IMR-90 (cell line): ENCODE results near the gene MINDY1. TPM values are rescaled to one million over a fixed set of nuclear protein-coding genes. Genes with fewer than 3 reads are reported as not detected.

Experiments
- ATAC-seq: fragments of 200-7000 bp; cut with Tn5 transposase; 2 replicates; pipeline ENCODE4 v1.9.1; 2020; ENCODE audit warnings: low read depth, mild to moderate bottlenecking, moderate library complexity
- BruUV-seq: library from RNA; stranded (reverse); fragments of 400-500 nt; replicated peaks from 2 replicates; lab custom pipeline; 2021; lab: Mats Ljungman, UMichigan
- CTCF ChIA-PET: fragments of 300-600 bp; formaldehyde crosslinking; extraction: SDS; loops from one replicate; lab custom pipeline; 2021; ENCODE audit warnings: antibody characterized with exemption; lab: Yijun Ruan, JAX
- POLR2A ChIA-PET: fragments of 300-600 bp; sonication (Branson Sonifier 250); formaldehyde crosslinking; loops from one replicate; lab custom pipeline; 2022; ENCODE audit warnings: antibody characterized with exemption; ENCODE audit not compliant: unreplicated experiment; lab: Charles Lee
- DNase-seq: peaks from one replicate; pipeline ENCODE4 v3.0.0; 2013
- H2AFZ ChIP-seq: replicated peaks from 2 replicates; pipeline ENCODE3; 2013; ENCODE audit warnings: low read length, mild to moderate bottlenecking; ENCODE audit not compliant: poor library complexity
- H2AK5ac ChIP-seq: 2 replicates; pipeline ENCODE4 v1.6.1; 2013; ENCODE audit warnings: low read depth, low read length, inconsistent platforms
- H2AK9ac ChIP-seq: replicated peaks from 2 replicates; pipeline ENCODE3; 2013; ENCODE audit warnings: mild to moderate bottlenecking, low read depth, low read length, moderate library complexity; ENCODE audit not compliant: poor library complexity
- H2BK120ac ChIP-seq: 2 replicates; pipeline ENCODE4 v1.6.1; 2013; ENCODE audit warnings: low read depth, low read length, inconsistent platforms
- H2BK15ac ChIP-seq: 3 replicates; pipeline ENCODE4 v1.6.1; 2013; ENCODE audit warnings: low read depth, low read length, inconsistent platforms
- H2BK20ac ChIP-seq: 2 replicates; pipeline ENCODE4 v1.6.1; 2013; ENCODE audit warnings: low read depth, mild to moderate bottlenecking, inconsistent platforms, low read length, moderate library complexity
- H2BK5ac ChIP-seq: 2 replicates; pipeline ENCODE4 v1.6.1; 2013; ENCODE audit warnings: mild to moderate bottlenecking, low read depth, low read length, inconsistent platforms; ENCODE audit not compliant: poor library complexity, severe bottlenecking
- H3K14ac ChIP-seq: replicated peaks from 2 replicates; pipeline ENCODE4 v1.6.1; 2013; ENCODE audit warnings: low read depth, low read length, inconsistent platforms
- H3K18ac ChIP-seq: 2 replicates; pipeline ENCODE4 v1.6.1; 2013; ENCODE audit warnings: low read depth, low read length, control low read depth
- H3K23ac ChIP-seq: 2 replicates; pipeline ENCODE4 v1.6.1; 2013; ENCODE audit warnings: low read depth, low read length, inconsistent platforms
- H3K27ac ChIP-seq: 2 replicates; pipeline ENCODE4 v1.5.1; 2013; ENCODE audit warnings: mild to moderate bottlenecking, control low read depth, low read length; ENCODE audit not compliant: insufficient read depth
- H3K27me3 ChIP-seq: 2 replicates; pipeline ENCODE4 v1.6.1; 2013; ENCODE audit warnings: low read length; ENCODE audit not compliant: control insufficient read depth, insufficient read depth
- H3K36me3 ChIP-seq: 2 replicates; pipeline ENCODE4 v1.6.1; 2013; ENCODE audit warnings: low read length, mixed read lengths; ENCODE audit not compliant: control insufficient read depth, insufficient read depth
- H3K4ac ChIP-seq: 2 replicates; pipeline ENCODE4 v1.6.1; 2013; ENCODE audit warnings: low read depth, low read length, inconsistent platforms
- H3K4me1 ChIP-seq: 2 replicates; pipeline ENCODE4 v1.6.1; 2013; ENCODE audit warnings: low read length, mixed read lengths; ENCODE audit not compliant: control insufficient read depth, insufficient read depth
- H3K4me2 ChIP-seq: 2 replicates; pipeline ENCODE4 v1.6.1; 2013; ENCODE audit warnings: low read depth, mild to moderate bottlenecking, control low read depth, low read length, moderate library complexity
- H3K4me3 ChIP-seq: 2 replicates; pipeline ENCODE4 v1.5.1; 2013; ENCODE audit warnings: low read depth, mild to moderate bottlenecking, control low read depth, low read length, moderate library complexity; ENCODE audit not compliant: insufficient read depth
- H3K56ac ChIP-seq: 2 replicates; pipeline ENCODE4 v1.6.1; 2013; ENCODE audit warnings: low read length, inconsistent platforms; ENCODE audit not compliant: insufficient read depth; ENCODE audit errors: extremely low read depth
- H3K79me1 ChIP-seq, 2 experiments: 2 replicates each; pipeline ENCODE4 v1.6.1; 2013; ENCODE audit warnings: low read length in 2 of 2, inconsistent platforms in 1 of 2, low read depth in 1 of 2
- H3K9ac ChIP-seq: 2 replicates; pipeline ENCODE4 v1.6.1; 2013; ENCODE audit warnings: low read depth, low read length, control low read depth
- H3K9me1 ChIP-seq: 2 replicates; pipeline ENCODE4 v1.6.1; 2013; ENCODE audit warnings: low read length, inconsistent platforms; ENCODE audit not compliant: insufficient read depth
- H3K9me3 ChIP-seq: 2 replicates; pipeline ENCODE4 v1.6.1; 2013; ENCODE audit warnings: low read length; ENCODE audit not compliant: control insufficient read depth, insufficient read depth
- H4K20me1 ChIP-seq: 2 replicates; pipeline ENCODE4 v1.6.1; 2013; ENCODE audit warnings: low read length, inconsistent platforms; ENCODE audit not compliant: insufficient read depth
- H4K5ac ChIP-seq: 2 replicates; pipeline ENCODE4 v1.6.1; 2013; ENCODE audit warnings: mild to moderate bottlenecking, low read depth, low read length, control low read depth
- H4K8ac ChIP-seq, 2 experiments: 2 replicates each; pipeline ENCODE4 v1.6.1; 2013; ENCODE audit warnings: low read depth in 2 of 2, low read length in 2 of 2, control low read depth in 1 of 2, inconsistent platforms in 1 of 2
- H4K91ac ChIP-seq: 2 replicates; pipeline ENCODE4 v1.6.1; 2013; ENCODE audit warnings: low read depth, low read length, inconsistent platforms; ENCODE audit not compliant: insufficient read depth
- CEBPB ChIP-seq: IDR thresholded peaks from 2 replicates; pipeline ENCODE4 v1.6.1; 2012; ENCODE audit warnings: low read depth, low read length, improper control_type of control experiment
- CHD1 ChIP-seq: IDR thresholded peaks from 2 replicates; pipeline ENCODE4 v1.6.1; 2012; ENCODE audit warnings: low read depth, low read length, improper control_type of control experiment
- CTCF ChIP-seq: conservative IDR thresholded peaks from 2 replicates; pipeline ENCODE4 v1.5.1; 2012; ENCODE audit warnings: mild to moderate bottlenecking, low read depth, low read length, improper control_type of control experiment
- ELK1 ChIP-seq: fragments of 150-350 bp; IDR thresholded peaks from 2 replicates; pipeline ENCODE4 v1.6.1; 2016; ENCODE audit warnings: low read depth, mild to moderate bottlenecking, low read length, moderate library complexity, borderline replicate concordance
- FOS ChIP-seq: fragments of 150-350 bp; IDR thresholded peaks from 2 replicates; pipeline ENCODE4 v1.6.1; 2016; ENCODE audit warnings: low read depth, low read length
- MAFK ChIP-seq: IDR thresholded peaks from 2 replicates; pipeline ENCODE4 v1.6.1; 2012; ENCODE audit warnings: low read depth, low read length, improper control_type of control experiment
- MAZ ChIP-seq: IDR thresholded peaks from 2 replicates; pipeline ENCODE4 v1.6.1; 2012; ENCODE audit warnings: low read depth, mild to moderate bottlenecking, low read length, improper control_type of control experiment, moderate library complexity, borderline replicate concordance
- MXI1 ChIP-seq: IDR thresholded peaks from 2 replicates; pipeline ENCODE4 v1.6.1; 2012; ENCODE audit warnings: low read depth, mild to moderate bottlenecking, low read length, moderate library complexity, borderline replicate concordance
- NFE2L2 ChIP-seq: fragments of 150-350 bp; IDR thresholded peaks from 2 replicates; pipeline ENCODE4 v1.6.1; 2016; ENCODE audit warnings: low read depth, mild to moderate bottlenecking, low read length
- POLR2A ChIP-seq: IDR thresholded peaks from 2 replicates; pipeline ENCODE4 v1.6.1; 2012; ENCODE audit warnings: mild to moderate bottlenecking, low read depth, low read length
- RAD21 ChIP-seq: IDR thresholded peaks from 2 replicates; pipeline ENCODE4 v1.6.1; 2012; ENCODE audit warnings: low read length, improper control_type of control experiment
- RCOR1 ChIP-seq: IDR thresholded peaks from 2 replicates; pipeline ENCODE4 v1.6.1; 2012; ENCODE audit warnings: mild to moderate bottlenecking, low read length, improper control_type of control experiment; ENCODE audit not compliant: insufficient replicate concordance
- RFX5 ChIP-seq: IDR thresholded peaks from 2 replicates; pipeline ENCODE4 v1.8.0; 2012; ENCODE audit warnings: low read depth, mild to moderate bottlenecking, low read length, moderate library complexity
- USF2 ChIP-seq: fragments of 150-350 bp; IDR thresholded peaks from 2 replicates; pipeline ENCODE4 v1.6.1; 2017; ENCODE audit warnings: mild to moderate bottlenecking, antibody characterized with exemption, low read length, low read depth
- whole genome bisulfite sequencing, 2 experiments: methylation state at CpG; one replicate each; pipeline versions ENCODE4 v1.1.5 to v1.1.7; 2013; ENCODE audit warnings: missing lambda C conversion rate in 2 of 2; ENCODE audit not compliant: insufficient read length in 1 of 2; ENCODE audit errors: extremely low coverage in 2 of 2; 5-methylcytosine and 5-hydroxymethylcytosine counted together
- dilution Hi-C: fragments of 300-500 bp; cut with HindIII; formaldehyde crosslinking; loops from one replicate; pipeline ENCODE4 v1.14.3; 2018; ENCODE audit warnings: low sequenced_read_pairs; ENCODE audit not compliant: unreplicated experiment
- in situ Hi-C: fragments of 300-500 bp; cut with MboI; formaldehyde crosslinking; loops from 3 replicates; pipeline ENCODE4 v1.14.3; 2019; ENCODE audit warnings: low sequenced_read_pairs, inconsistent platforms, mixed read lengths
- intact Hi-C: fragments of 100-400 bp; cut with micrococcal nuclease; formaldehyde crosslinking; loops from 2 replicates; pipeline ENCODE4 v1.10.0; 2022
- polyA plus RNA-seq, 3 experiments: library from polyadenylated mRNA; depleted of rRNA; stranded (reverse); fragments of >200 nt; gene quantifications; 2 replicates each; pipeline ENCODE4 v1.2.3, GENCODE V29; 2012; ENCODE audit warnings: low replicate concordance in 1 of 3
- total RNA-seq: library from RNA; depleted of rRNA; stranded (reverse); fragments of >200 nt; gene quantifications from 2 replicates; pipeline ENCODE4 v1.2.3, GENCODE V29; 2012

MINDY1 gene
- total and polyA plus RNA-seq, 2 of the 4 experiments (the other 2 are of a cell fraction) = 6.6 to 7.3 TPM

GRCh38 chr1:150994248-150994647 is 12.5 kb downstream of the MINDY1 start:
- no peak overlapping the region for H2BK5ac ChIP-seq
- POLR2A ChIA-PET = no interaction called here

More at GRCh38 chr1:150994248-150994647, 12.5 kb downstream of the MINDY1 start:
- Histone ChIP-seq H3K27ac (no peak overlapping the region), H3K4me2 (no peak overlapping the region), H2AK5ac (no peak overlapping the region), H4K91ac (no peak overlapping the region), H2BK15ac (no peak overlapping the region), H3K9ac (no peak overlapping the region), H3K18ac (no peak overlapping the region), H3K23ac (no peak overlapping the region), H4K5ac (no peak overlapping the region), H2AFZ (no peak overlapping the region), H3K79me1 (no peaks in the 10 kb centered on the region), H4K20me1 (no peaks in the 10 kb centered on the region), H2BK20ac (no peak overlapping the region), H2BK120ac (no peak overlapping the region), H3K27me3 (no peaks in the 10 kb centered on the region), H2AK9ac (no peak overlapping the region), H4K8ac (no peak overlapping the region), H3K36me3 (peaks cover 22% of the 10 kb centered on the region), H3K56ac (no peak overlapping the region), H3K9me1 (peaks cover 6% of the 10 kb centered on the region; the same call in 1 of the 2 replicates), H3K4me1 (no peaks in the 10 kb centered on the region; the same call in 1 of the 2 replicates), H3K4ac (no peak overlapping the region), H3K9me3 (no peaks in the 10 kb centered on the region), H3K4me3 (no peak overlapping the region), H3K14ac (no peak overlapping the region)
- WGBS, 2 experiments = 93% methylated on average over 2 of the region's 3 CpGs; no CpG with 5 or more reads in 1 of the 2 experiments
- intact Hi-C loops = no loop called here
- CTCF ChIA-PET = no interaction called here
- no TSS peak for BruUV-seq
- in situ Hi-C loops = no loop called here
- ATAC-seq (no peak), DNase-seq (no peak)
- no peak for TF ChIP-seq RFX5
- TF ChIP-seq CHD1 = no peak
- no peak for TF ChIP-seq FOS
- no peak for TF ChIP-seq MAZ
- TF ChIP-seq RCOR1 = no peak
- no peak for TF ChIP-seq USF2
- no peak for TF ChIP-seq MXI1
- no peak for TF ChIP-seq CEBPB
- TF ChIP-seq ELK1 = no peak
- no peak for TF ChIP-seq MAFK
- TF ChIP-seq POLR2A = no peak
- no peak for TF ChIP-seq RAD21
- TF ChIP-seq CTCF = no peak
- TF ChIP-seq NFE2L2 = no peak
- dilution Hi-C loops = no loop called here
